LNCAP (cell line): ENCODE data around the gene CORO7.

Source experiments
- CTCF ChIP-seq: fragments of 450-650 bp; IDR thresholded peaks from 2 replicates; pipeline ENCODE4 v1.5.1; 2017; ENCODE audit warnings: mild to moderate bottlenecking

Gene CORO7

GRCh38 chr16:4416200-4417032 is at the start of gene CORO7:
Gene CORO7, minus strand, starts transcription at chr16:4416596. Its CDS starts 78 bp downstream, at chr16:4416518.
- TF ChIP-seq CTCF, result no peak

- TF ChIP-seq CTCF, result no peak
Measured at GRCh38 chr16:4463522-4464163, 47.2 kb upstream of the CORO7 start.

- TF ChIP-seq CTCF, result no peak
Measured at GRCh38 chr16:4461250-4462085, 45.1 kb upstream of the CORO7 start.

- no peak for TF ChIP-seq CTCF
Measured at GRCh38 chr16:4460936-4461249, 44.5 kb upstream of the CORO7 start.

GRCh38 chr16:4455951-4456350 is 39.6 kb upstream of the CORO7 start:
- no peak for TF ChIP-seq CTCF

- TF ChIP-seq CTCF, result no peak
Measured at GRCh38 chr16:4455081-4455480, 38.7 kb upstream of the CORO7 start.

GRCh38 chr16:4454623-4455022 is 38.2 kb upstream of the CORO7 start:
- no peak for TF ChIP-seq CTCF
